ENCODE results near the gene SLAMF7.

DNA sequence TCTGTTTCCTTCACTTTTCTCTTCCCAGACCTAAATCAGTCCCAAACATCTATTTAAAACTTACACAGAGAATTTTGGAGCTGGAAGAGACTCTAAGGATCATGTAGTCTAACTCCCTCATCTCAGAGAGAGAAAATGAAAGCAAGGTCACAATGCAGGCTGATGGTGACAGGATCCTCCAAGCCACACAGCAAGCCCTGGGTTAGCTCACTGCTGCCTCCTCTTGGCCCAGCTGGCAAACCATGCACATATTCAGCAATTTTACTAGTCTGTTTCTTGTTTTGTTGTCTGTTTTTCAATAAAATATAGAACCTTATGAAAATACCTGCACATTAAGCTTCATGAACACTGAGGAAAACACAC, 29.2 kb downstream of the SLAMF7 start:
- TF ChIP-seq, protein P1, sequence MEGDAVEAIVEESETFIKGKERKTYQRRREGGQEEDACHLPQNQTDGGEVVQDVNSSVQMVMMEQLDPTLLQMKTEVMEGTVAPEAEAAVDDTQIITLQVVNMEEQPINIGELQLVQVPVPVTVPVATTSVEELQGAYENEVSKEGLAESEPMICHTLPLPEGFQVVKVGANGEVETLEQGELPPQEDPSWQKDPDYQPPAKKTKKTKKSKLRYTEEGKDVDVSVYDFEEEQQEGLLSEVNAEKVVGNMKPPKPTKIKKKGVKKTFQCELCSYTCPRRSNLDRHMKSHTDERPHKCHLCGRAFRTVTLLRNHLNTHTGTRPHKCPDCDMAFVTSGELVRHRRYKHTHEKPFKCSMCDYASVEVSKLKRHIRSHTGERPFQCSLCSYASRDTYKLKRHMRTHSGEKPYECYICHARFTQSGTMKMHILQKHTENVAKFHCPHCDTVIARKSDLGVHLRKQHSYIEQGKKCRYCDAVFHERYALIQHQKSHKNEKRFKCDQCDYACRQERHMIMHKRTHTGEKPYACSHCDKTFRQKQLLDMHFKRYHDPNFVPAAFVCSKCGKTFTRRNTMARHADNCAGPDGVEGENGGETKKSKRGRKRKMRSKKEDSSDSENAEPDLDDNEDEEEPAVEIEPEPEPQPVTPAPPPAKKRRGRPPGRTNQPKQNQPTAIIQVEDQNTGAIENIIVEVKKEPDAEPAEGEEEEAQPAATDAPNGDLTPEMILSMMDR (optimal IDR thresholded peaks at IDR 0.05 in 1 of 3, IDR thresholded peaks at IDR 0.05 in 1 of 3, conservative IDR thresholded peaks at IDR 0.05 in 1 of 3; ENCODE audit: extremely low read depth in 1 of 3, insufficient read depth in 2 of 3, low read length in 3 of 3), result peak; percentile 91 to 99 (median 92)
- no peak for TF ChIP-seq EZH2 (IDR thresholded peaks at IDR 0.05; ENCODE audit: low read length)
